ENCODE results near the gene RMI2.

DNA sequence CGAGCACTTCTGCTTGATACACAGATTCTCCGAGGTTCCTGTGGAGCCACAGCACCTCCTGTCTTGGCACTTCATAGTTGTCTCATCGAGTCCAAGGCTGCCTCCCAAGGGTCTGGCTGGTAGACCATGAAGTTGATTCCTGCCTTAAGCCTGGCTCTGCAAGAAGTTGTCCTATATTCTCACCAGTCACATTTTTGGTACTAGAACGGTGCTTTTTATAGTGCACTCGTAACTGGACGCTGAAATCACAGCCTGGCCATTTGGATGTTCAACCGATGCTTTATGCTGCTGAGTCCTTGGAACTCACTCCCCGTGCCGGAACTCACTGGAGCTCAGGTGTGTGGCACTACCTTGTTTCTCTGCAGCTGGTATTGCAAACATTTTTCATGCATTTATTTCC, 35.6 kb downstream of the RMI2 start:
- TF ChIP-seq, protein P1, sequence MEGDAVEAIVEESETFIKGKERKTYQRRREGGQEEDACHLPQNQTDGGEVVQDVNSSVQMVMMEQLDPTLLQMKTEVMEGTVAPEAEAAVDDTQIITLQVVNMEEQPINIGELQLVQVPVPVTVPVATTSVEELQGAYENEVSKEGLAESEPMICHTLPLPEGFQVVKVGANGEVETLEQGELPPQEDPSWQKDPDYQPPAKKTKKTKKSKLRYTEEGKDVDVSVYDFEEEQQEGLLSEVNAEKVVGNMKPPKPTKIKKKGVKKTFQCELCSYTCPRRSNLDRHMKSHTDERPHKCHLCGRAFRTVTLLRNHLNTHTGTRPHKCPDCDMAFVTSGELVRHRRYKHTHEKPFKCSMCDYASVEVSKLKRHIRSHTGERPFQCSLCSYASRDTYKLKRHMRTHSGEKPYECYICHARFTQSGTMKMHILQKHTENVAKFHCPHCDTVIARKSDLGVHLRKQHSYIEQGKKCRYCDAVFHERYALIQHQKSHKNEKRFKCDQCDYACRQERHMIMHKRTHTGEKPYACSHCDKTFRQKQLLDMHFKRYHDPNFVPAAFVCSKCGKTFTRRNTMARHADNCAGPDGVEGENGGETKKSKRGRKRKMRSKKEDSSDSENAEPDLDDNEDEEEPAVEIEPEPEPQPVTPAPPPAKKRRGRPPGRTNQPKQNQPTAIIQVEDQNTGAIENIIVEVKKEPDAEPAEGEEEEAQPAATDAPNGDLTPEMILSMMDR (IDR thresholded peaks at IDR 0.05; ENCODE audit: low read depth, low read length, missing input control), result no peak
- TF ChIP-seq RAD21 (IDR thresholded peaks at IDR 0.05), result no peak
- no peak for TF ChIP-seq JUND (IDR thresholded peaks at IDR 0.05)
- TF ChIP-seq, protein P2, sequence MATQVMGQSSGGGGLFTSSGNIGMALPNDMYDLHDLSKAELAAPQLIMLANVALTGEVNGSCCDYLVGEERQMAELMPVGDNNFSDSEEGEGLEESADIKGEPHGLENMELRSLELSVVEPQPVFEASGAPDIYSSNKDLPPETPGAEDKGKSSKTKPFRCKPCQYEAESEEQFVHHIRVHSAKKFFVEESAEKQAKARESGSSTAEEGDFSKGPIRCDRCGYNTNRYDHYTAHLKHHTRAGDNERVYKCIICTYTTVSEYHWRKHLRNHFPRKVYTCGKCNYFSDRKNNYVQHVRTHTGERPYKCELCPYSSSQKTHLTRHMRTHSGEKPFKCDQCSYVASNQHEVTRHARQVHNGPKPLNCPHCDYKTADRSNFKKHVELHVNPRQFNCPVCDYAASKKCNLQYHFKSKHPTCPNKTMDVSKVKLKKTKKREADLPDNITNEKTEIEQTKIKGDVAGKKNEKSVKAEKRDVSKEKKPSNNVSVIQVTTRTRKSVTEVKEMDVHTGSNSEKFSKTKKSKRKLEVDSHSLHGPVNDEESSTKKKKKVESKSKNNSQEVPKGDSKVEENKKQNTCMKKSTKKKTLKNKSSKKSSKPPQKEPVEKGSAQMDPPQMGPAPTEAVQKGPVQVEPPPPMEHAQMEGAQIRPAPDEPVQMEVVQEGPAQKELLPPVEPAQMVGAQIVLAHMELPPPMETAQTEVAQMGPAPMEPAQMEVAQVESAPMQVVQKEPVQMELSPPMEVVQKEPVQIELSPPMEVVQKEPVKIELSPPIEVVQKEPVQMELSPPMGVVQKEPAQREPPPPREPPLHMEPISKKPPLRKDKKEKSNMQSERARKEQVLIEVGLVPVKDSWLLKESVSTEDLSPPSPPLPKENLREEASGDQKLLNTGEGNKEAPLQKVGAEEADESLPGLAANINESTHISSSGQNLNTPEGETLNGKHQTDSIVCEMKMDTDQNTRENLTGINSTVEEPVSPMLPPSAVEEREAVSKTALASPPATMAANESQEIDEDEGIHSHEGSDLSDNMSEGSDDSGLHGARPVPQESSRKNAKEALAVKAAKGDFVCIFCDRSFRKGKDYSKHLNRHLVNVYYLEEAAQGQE (IDR thresholded peaks at IDR 0.05), result no peak

Measured in liver (tissue), 3 donors.